H1 (cell line): ENCODE data around the gene SMIM8. TPM values are rescaled to one million over a fixed set of nuclear protein-coding genes. Genes with fewer than 3 reads are reported as not detected.

ENCODE experiments used
- CTCF ChIA-PET: fragments of 300-600 bp; sonication (Branson Sonifier 250); formaldehyde crosslinking; loops from one replicate; lab custom pipeline; 2021; ENCODE audit not compliant: partially characterized antibody; lab: Charles Lee
- POLR2A ChIA-PET: fragments of 300-600 bp; sonication (Branson Sonifier 250); formaldehyde crosslinking; loops from one replicate; lab custom pipeline; 2021; ENCODE audit warnings: inconsistent platforms; ENCODE audit not compliant: partially characterized antibody; lab: Charles Lee
- DNase-seq, 2 experiments: peaks; one replicate each; pipeline versions ENCODE4 v3.0.0 to v3.0.0-alpha.2; 2010 to 2022; ENCODE audit warnings: low spot score in 2 of 2, low read depth in 1 of 2, mixed read lengths in 1 of 2
- FAIRE-seq: peaks from 2 replicates; lab custom pipeline; 2011; peaks lifted over from hg19 to GRCh38; lab: Jason Lieb, UNC
- H2AFZ ChIP-seq: 2 replicates; pipeline ENCODE4 v1.8.1; 2012; ENCODE audit warnings: low read length, inconsistent platforms
- H2AK5ac ChIP-seq: 2 replicates; pipeline ENCODE4 v1.6.1; 2013; ENCODE audit warnings: low read depth, low read length
- H2BK120ac ChIP-seq: replicated peaks from 2 replicates; pipeline ENCODE3; 2013; ENCODE audit warnings: low read depth, low read length, inconsistent platforms
- H2BK12ac ChIP-seq: 2 replicates; pipeline ENCODE4 v1.6.1; 2013; ENCODE audit warnings: low read depth, low read length
- H2BK15ac ChIP-seq: 2 replicates; pipeline ENCODE4 v1.6.1; 2013; ENCODE audit warnings: low read length
- H2BK20ac ChIP-seq: 2 replicates; pipeline ENCODE4 v1.6.1; 2013; ENCODE audit warnings: low read length
- H2BK5ac ChIP-seq: 2 replicates; pipeline ENCODE4 v1.6.1; 2013; ENCODE audit warnings: low read depth, low read length
- H3K14ac ChIP-seq: 2 replicates; pipeline ENCODE4 v1.6.1; 2013; ENCODE audit warnings: inconsistent platforms; ENCODE audit not compliant: insufficient read length
- H3K18ac ChIP-seq: 2 replicates; pipeline ENCODE4 v1.6.1; 2013; ENCODE audit warnings: low read length; ENCODE audit errors: extremely low read depth
- H3K23ac ChIP-seq: 2 replicates; pipeline ENCODE4 v1.6.1; 2013; ENCODE audit warnings: inconsistent platforms; ENCODE audit not compliant: insufficient read length
- H3K23me2 ChIP-seq: 2 replicates; pipeline ENCODE4 v1.6.1; 2013; ENCODE audit warnings: low read depth, low read length
- H3K27ac ChIP-seq: 2 replicates; pipeline ENCODE4 v1.6.1; 2011; ENCODE audit warnings: low read depth, low read length, inconsistent platforms
- H3K27me3 ChIP-seq, 4 experiments: replicated peaks in 1 of 4; 1 replicate in 1 of 4; 2 replicates in 3 of 4; pipeline versions ENCODE4 v1.6.1 to v1.8.1; 2011 to 2013; ENCODE audit warnings: low read length in 3 of 4, mild to moderate bottlenecking in 3 of 4, inconsistent platforms in 2 of 4, mixed read lengths in 2 of 4, moderate library complexity in 1 of 4; ENCODE audit not compliant: control insufficient read depth in 3 of 4, insufficient read depth in 3 of 4; ENCODE audit errors: extremely low read depth in 1 of 4
- H3K36me3 ChIP-seq, 4 experiments: 2 replicates each; pipeline versions ENCODE4 v1.6.1 to v1.8.1; 2011 to 2013; ENCODE audit warnings: mild to moderate bottlenecking in 4 of 4, low read length in 3 of 4, moderate library complexity in 2 of 4, control low read depth in 1 of 4, inconsistent platforms in 1 of 4; ENCODE audit not compliant: insufficient read depth in 4 of 4, control insufficient read depth in 2 of 4
- H3K4ac ChIP-seq: replicated peaks from 2 replicates; pipeline ENCODE3; 2013; ENCODE audit warnings: low read length, low read depth, mixed read lengths, inconsistent platforms; ENCODE audit not compliant: insufficient read length
- H3K4me1 ChIP-seq, 4 experiments: replicated peaks in 1 of 4; 1 replicate in 1 of 4; 2 replicates in 3 of 4; pipeline versions ENCODE4 v1.6.1 to v1.8.1; 2011 to 2013; ENCODE audit warnings: low read length in 3 of 4, inconsistent platforms in 2 of 4, mixed read lengths in 1 of 4; ENCODE audit not compliant: insufficient read depth in 4 of 4, control insufficient read depth in 3 of 4
- H3K4me2 ChIP-seq, 2 experiments: 2 replicates each; pipeline versions ENCODE4 v1.6.1 to v1.8.1; 2011 to 2013; ENCODE audit warnings: low read depth in 2 of 2, low read length in 2 of 2, control low read depth in 1 of 2, inconsistent platforms in 1 of 2, mild to moderate bottlenecking in 1 of 2; ENCODE audit not compliant: insufficient read depth in 1 of 2
- H3K4me3 ChIP-seq, 4 experiments: fragments of 200-600, 300-600 bp in 1 of 4; sonication (generic), shearing (Covaris generic), sonication (Bioruptor Twin) in 1 of 4; 2 replicates each; pipeline versions ENCODE4 v1.5.1 to v1.8.1; 2011 to 2016; ENCODE audit warnings: low read length in 4 of 4, low read depth in 3 of 4, control low read depth in 2 of 4, inconsistent platforms in 2 of 4, mild to moderate bottlenecking in 2 of 4, mixed read lengths in 1 of 4, moderate library complexity in 1 of 4; ENCODE audit not compliant: insufficient read depth in 2 of 4; ENCODE audit errors: extremely low read depth in 1 of 4
- H3K56ac ChIP-seq: replicated peaks from 2 replicates; pipeline ENCODE3; 2013; ENCODE audit warnings: low read depth, mild to moderate bottlenecking, mixed read lengths, low read length, inconsistent platforms; ENCODE audit not compliant: insufficient read length
- H3K79me1 ChIP-seq: 2 replicates; pipeline ENCODE4 v1.6.1; 2013; ENCODE audit warnings: low read depth, low read length, control low read depth
- H3K79me2 ChIP-seq, 2 experiments: 2 replicates each; pipeline versions ENCODE4 v1.6.1 to v1.8.1; 2012 to 2013; ENCODE audit warnings: low read length in 2 of 2, mild to moderate bottlenecking in 2 of 2, inconsistent platforms in 1 of 2; ENCODE audit not compliant: insufficient read depth in 2 of 2, control insufficient read depth in 1 of 2
- H3K9ac ChIP-seq, 4 experiments: replicated peaks in 1 of 4; 1 replicate in 1 of 4; 2 replicates in 3 of 4; pipeline versions ENCODE4 v1.6.1 to v1.8.1; 2011 to 2013; ENCODE audit warnings: low read depth in 3 of 4, low read length in 3 of 4, control low read depth in 2 of 4, mild to moderate bottlenecking in 2 of 4, moderate library complexity in 2 of 4, inconsistent platforms in 1 of 4; ENCODE audit errors: extremely low read depth in 1 of 4
- H3K9me3 ChIP-seq, 2 experiments: 2 replicates each; pipeline versions ENCODE4 v1.6.1 to v1.8.1; 2012 to 2013; ENCODE audit warnings: mild to moderate bottlenecking in 2 of 2, moderate library complexity in 2 of 2, control low read depth in 1 of 2, inconsistent platforms in 1 of 2, low read depth in 1 of 2, low read length in 1 of 2, mixed read lengths in 1 of 2; ENCODE audit not compliant: insufficient read depth in 2 of 2
- H4K20me1 ChIP-seq, 2 experiments: replicated peaks in 1 of 2; 2 replicates each; pipeline versions ENCODE3 to v1.8.1; 2011 to 2013; ENCODE audit warnings: inconsistent platforms in 2 of 2, low read length in 2 of 2, mild to moderate bottlenecking in 1 of 2; ENCODE audit not compliant: insufficient read depth in 2 of 2, control insufficient read depth in 1 of 2
- H4K5ac ChIP-seq: 2 replicates; pipeline ENCODE4 v1.6.1; 2013; ENCODE audit warnings: low read length, low read depth, mixed read lengths, inconsistent platforms; ENCODE audit not compliant: insufficient read length
- H4K8ac ChIP-seq: 2 replicates; pipeline ENCODE4 v1.8.0; 2013; ENCODE audit warnings: mild to moderate bottlenecking, moderate library complexity, low read length, inconsistent platforms; ENCODE audit not compliant: insufficient read depth; ENCODE audit errors: extremely low read depth
- H4K91ac ChIP-seq: replicated peaks from 2 replicates; pipeline ENCODE3; 2013; ENCODE audit warnings: low read length, mixed read lengths, inconsistent platforms; ENCODE audit not compliant: insufficient read length
- RNF2 ChIP-seq: fragments of 200-900, 300-1000 bp; sonication (generic); IDR thresholded peaks from 2 replicates; pipeline ENCODE4 v1.7.1; 2016; ENCODE audit warnings: borderline replicate concordance, low read depth, mild to moderate bottlenecking, antibody characterized with exemption, low read length; ENCODE audit not compliant: poor library complexity, severe bottlenecking; ENCODE audit errors: missing control alignments
- polyA plus RNA-seq, 7 experiments: library from polyadenylated mRNA; depleted of rRNA in 3 of 7; stranded (reverse) in 5 of 7; unstranded in 2 of 7; fragments of >200 nt in 5 of 7; fragments of 200-250 nt in 2 of 7; gene quantifications; 1 replicate in 5 of 7; 2 replicates in 1 of 7; 4 replicates in 1 of 7; pipeline versions ENCODE4 v1.2.1 to v1.2.3, GENCODE V29; 2011 to 2013; ENCODE audit warnings: missing spikeins in 2 of 7, mixed read lengths in 2 of 7
- total RNA-seq: library from RNA; stranded (reverse); fragmentation: NEBNext Ultra II Directional; extraction: Animal tissue kit (Norgen Biotek cat#: 25700); gene quantifications from 2 replicates; pipeline ENCODE4 v1.2.1, GENCODE V29; 2021

The SMIM8 gene
- total and polyA plus RNA-seq, 2 of the 8 experiments (the other 6 are each of a cell fraction or from before 2014, with no cell fraction given) = 3.0 to 10.7 TPM

DNA sequence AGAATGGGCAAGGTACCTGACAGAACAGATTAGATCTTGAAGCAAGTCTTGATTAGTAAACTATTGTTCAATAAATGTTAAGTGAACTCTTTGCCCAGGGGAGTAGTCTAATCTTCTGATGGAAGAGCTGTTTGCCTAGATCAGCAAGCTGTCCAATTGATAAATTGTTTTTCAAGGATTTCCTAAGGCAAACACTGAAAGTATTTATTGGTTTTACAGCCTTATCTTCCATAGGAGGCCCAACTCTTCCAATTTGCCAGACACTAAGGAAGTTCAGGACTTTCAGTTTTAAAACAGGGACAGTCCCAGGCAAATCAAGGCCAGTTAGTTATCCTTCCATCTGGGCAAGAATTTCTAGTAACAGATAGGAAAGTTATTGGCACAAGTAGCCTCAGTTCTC, 20.4 kb downstream of the SMIM8 start:
- no peak overlapping the region for H2BK12ac ChIP-seq
- H3K4me3 ChIP-seq = no peak overlapping the region
- H3K9me3 ChIP-seq = no peaks in the 10 kb centered on the region
- H3K27me3 ChIP-seq = no peaks in the 10 kb centered on the region
- no peak overlapping the region for H3K9ac ChIP-seq
- H3K23ac ChIP-seq = no peak overlapping the region
- no peak overlapping the region for H2BK20ac ChIP-seq
- no peak overlapping the region for H3K18ac ChIP-seq
- H3K23me2 ChIP-seq = no peaks in the 10 kb centered on the region
- H4K8ac ChIP-seq = no peak overlapping the region
- no peak overlapping the region for H2BK120ac ChIP-seq
- DNase-seq (no peak), FAIRE-seq (no peak)
- H4K20me1 ChIP-seq = no peaks in the 10 kb centered on the region
- no peak overlapping the region for H3K14ac ChIP-seq
- no peaks in the 10 kb centered on the region for H3K36me3 ChIP-seq
- POLR2A ChIA-PET = interaction anchor here (2.1 kb wide), 1 partner anchor 14 kb away, joined by 8 read pairs; the partner anchor contains the start of gene GJB7
- no peaks in the 10 kb centered on the region for H3K79me1 ChIP-seq
- no peaks in the 10 kb centered on the region for H3K79me2 ChIP-seq
- no peak overlapping the region for H4K91ac ChIP-seq
- no peak overlapping the region for H2BK5ac ChIP-seq
- CTCF ChIA-PET = interaction anchor here (0.8 to 1.3 kb wide), 3 partner anchors 21 to 1528 kb away, joined by 3 read pairs; partner anchors contain the start of gene SMIM8
- no peak overlapping the region for H3K4ac ChIP-seq
- no peak overlapping the region for H3K56ac ChIP-seq
- H3K4me2 ChIP-seq = no peak overlapping the region
- no peak overlapping the region for H2AFZ ChIP-seq
- H4K5ac ChIP-seq = no peak overlapping the region
- H3K27ac ChIP-seq = no peak overlapping the region
- no peak for TF ChIP-seq RNF2
- TF ChIP-seq, all 59 proteins: peak for 0
- H2AK5ac ChIP-seq = no peak overlapping the region
- H3K4me1 ChIP-seq = no peaks in the 10 kb centered on the region
- H2BK15ac ChIP-seq = no peak overlapping the region
